GM21360 (cell line): Measurements from ENCODE around the gene TYR.
"Not testable (repeated sequence)": the region's sequence is repeated elsewhere in the genome, so short reads cannot be mapped to it uniquely, and the experiment has no call there.

Experiments
- ATAC-seq: cut with Tn5 transposase; IDR thresholded peaks from one replicate; pipeline ENCODE4 v1.9.1; 2021; ENCODE audit warnings: mild to moderate bottlenecking, moderate library complexity; ENCODE audit not compliant: unreplicated experiment

The TYR gene

DNA sequence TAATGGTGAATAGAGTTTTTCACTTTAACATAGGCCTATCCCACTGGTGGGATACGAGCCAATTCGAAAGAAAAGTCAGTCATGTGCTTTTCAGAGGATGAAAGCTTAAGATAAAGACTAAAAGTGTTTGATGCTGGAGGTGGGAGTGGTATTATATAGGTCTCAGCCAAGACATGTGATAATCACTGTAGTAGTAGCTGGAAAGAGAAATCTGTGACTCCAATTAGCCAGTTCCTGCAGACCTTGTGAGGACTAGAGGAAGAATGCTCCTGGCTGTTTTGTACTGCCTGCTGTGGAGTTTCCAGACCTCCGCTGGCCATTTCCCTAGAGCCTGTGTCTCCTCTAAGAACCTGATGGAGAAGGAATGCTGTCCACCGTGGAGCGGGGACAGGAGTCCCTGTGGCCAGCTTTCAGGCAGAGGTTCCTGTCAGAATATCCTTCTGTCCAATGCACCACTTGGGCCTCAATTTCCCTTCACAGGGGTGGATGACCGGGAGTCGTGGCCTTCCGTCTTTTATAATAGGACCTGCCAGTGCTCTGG lies at the start of gene TYR:
TSS of gene TYR (plus strand) at position 185 of the 541 bp plus-strand sequence. CDS start at position 264, 79 bp downstream.
- ATAC-seq = no peak

DNA sequence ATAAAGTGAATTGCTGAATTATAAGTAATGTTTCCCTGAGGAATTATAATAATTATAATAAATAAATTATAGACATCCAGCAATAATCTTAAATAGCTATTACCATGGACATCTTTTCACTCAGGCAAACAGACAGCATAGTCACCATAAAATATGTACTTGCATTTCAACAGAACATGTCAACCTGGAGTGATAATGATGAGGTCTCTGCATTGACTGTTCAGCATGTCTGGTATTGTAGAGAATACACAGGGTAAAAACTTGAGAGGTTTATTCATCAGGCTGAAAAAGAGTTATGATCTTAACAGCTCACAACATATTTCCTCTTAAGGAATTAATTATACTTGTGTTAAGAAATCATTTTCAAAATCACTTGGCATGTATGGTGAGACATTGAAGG lies 41.1 kb upstream of the TYR start:
- ATAC-seq = no peak

DNA sequence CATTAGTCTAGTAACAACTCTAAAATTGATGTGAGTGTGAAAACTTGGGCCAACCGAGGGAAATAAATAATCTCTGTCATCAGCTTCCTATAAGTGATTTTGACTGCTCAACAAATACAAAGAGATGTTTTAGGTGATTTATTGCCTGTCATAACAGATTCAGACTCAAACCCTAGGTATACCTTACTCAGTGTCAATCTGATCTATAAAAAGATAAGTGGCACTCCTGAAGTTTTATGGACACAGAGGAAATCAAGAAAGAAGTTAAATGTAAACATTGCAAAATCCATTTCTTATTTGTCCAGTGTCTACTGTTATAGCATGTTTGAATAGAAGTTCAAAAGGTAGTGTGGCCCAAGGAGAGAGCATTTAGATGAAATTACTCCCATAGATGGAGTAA lies 30.4 kb upstream of the TYR start:
- ATAC-seq = no peak

DNA sequence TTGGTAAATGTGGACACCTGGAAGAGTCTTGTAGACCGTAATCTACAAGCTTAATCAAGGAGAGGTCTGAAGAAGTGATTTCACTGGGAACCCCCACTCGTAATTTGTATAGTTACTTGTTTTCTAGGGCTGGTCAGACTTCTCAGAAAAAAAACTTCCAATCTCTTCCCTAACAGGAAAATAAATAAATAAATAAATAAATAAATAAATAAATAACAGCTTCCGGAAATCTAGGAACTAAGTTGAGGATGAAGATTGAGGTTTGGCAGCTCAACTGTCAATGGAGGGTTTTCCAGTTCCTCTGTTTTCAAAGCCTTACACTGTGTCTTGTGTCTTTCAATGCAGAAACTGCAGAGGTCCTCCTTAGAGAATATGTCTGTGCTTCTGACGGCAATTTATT lies 17.7 kb upstream of the TYR start:
- no peak for ATAC-seq

DNA sequence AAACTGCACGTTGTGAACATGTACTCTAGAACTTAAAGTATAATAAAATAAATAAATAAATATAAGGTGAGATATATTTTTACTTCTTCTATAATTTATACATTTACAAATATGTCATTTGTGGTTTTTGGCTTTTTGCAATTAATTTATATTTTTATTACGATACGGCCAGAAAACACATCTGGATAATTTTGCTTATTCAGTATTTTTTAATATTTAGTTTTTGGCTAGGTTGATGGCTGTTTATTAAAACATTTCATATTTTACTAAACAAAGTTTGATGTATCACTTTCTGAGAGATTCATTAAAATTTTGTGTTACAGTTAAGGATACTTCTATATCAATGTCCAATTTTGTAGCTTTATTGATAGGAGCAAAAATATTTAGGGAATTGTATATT lies 15.7 kb upstream of the TYR start:
- ATAC-seq = no peak

DNA sequence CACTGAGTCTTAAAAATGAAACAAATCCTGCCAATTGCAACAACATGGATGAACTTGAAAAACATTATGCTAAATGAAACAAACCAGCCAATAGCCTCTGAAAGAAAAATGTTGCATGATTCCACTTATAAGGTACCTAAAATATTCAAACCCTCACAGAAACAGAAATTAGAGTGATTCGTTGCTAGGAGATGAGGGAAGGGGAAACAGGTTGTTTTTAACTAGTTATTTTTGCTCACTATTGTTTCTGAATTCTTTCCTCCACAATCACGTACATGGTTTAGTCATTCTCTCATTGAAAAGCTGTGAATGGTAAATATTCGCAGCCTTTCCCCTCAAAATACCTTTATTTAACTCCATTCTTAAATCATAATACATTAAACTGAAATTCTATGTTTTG lies 14.0 kb upstream of the TYR start:
- no peak for ATAC-seq

DNA sequence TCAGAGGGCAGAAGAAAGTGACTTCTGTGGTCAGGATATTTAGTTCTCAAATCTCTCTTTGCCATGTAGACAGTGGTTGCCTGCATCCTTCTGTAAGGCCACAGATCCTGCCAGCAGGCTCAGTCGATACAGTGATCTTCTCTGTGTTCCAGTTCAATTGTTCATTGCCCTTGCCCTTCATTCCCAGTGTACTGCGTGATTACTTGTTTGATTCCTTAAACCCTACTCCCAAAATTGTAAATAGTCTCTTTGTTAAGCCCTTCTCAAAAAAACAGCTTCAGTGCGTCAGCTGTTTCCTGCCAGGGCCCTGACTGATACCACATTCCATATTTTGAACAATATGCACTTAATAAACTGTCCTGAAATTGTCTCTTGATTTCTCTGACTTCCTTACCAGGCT lies 9.3 kb upstream of the TYR start:
- no peak for ATAC-seq

DNA sequence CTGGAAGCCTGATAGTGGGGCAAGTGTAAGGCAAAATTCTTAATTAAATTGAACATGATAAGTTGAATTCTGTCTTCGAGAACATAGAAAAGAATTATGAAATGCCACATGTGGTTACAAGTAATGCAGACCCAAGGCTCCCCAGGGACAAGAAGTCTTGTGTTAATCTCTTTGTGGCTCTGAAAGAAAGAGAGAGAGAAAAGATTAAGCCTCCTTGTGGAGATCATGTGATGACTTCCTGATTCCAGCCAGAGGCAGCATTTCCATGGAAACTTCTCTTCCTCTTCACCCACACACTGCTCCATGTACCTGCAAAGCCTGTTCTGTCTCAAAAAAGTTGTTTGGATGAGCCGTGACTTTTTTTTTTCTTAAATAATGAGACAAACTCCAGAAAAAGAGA lies 1.9 kb upstream of the TYR start:
- no peak for ATAC-seq

DNA sequence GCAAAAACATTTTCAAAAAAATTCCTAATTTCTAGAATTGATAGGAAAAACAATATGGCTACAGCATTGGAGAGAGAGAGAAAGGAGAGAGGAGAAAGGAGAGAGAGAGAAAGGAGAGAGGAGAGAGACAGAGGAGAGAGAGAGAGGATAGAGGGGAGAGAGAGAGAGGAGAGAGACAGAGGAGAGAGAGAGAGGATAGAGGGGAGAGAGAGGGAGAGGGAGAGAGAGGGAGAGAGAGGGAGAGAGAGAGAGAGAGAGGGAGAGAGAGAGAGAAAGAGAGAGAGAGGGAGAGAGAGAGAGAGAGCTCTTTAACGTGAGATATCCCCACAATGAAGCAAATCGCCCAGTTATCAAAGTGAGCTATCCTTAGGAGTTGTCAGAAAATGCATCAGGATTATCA lies 737 bp upstream of the TYR start:
- ATAC-seq = no peak

DNA sequence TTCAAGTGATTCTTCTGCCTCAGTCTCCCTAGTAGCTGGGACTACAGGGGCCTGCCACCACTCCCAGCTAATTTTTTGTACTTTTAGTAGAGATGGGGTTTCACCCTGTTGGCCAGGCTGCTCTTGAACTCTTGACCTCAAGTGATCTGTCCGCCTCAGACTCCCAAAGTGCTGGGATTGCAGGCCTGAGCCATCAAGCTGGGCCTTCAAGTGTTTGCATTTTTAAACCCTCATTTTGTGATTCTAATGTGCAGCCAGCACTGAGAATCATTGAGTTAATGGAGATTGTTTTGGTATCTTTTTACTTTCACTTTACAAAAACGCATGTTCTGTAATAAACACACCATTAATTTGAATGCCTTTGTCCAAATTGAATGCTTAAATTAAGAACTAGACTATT lies 3.4 kb downstream of the TYR start:
- ATAC-seq = no peak

DNA sequence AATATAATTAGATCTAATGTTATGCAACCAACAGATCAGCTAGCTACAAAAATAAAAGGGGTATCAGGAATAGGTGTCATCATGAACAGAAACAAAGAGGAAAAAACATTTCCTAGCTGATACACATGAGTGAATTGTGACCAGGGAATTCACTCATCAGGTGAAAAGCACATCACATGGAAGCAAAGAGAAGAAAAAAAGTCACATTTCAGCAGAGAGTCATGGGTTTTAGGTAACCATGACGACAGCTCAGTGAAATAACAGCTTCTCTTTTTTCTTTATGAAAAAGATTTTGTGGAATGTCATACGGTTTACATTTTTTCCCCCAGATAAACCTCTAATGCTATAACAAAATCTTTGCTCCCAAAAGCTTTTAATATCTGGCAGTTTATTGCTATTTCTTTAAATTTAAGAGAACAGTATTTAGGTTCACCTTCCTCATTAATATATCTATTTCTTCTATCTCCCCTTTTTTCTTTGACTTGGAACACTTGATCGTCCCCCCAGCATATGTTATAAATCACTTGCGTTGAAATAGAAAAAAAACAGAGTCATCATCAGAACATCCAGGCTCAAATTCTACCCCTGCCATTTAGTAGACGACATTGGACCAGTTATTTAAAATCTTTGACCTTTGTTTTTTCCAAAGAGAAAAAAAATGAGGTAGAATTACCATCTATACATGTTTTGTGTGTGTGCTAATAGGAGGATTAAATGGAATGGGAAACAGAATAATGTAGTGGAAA lies 5.3 kb downstream of the TYR start:
- ATAC-seq = no peak

DNA sequence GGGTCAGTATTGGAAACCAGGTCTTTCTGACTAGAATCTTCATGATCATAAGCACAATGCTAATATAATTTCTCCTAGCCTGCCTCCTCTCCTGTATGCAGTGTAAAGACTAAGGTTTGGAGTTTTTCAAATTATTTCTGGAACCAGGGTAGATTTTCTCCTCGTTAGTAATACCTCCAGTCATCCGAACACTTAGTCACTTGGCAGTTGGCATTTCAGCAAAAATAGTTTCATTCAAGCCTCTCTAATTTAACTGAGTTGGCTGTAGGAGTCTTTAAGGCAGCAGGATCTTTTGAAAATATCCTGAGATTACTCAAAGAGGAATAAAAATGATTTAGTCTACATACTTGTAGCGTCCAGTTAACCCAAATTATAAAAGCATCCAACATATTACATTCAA lies 6.3 kb downstream of the TYR start:
- ATAC-seq = no peak

DNA sequence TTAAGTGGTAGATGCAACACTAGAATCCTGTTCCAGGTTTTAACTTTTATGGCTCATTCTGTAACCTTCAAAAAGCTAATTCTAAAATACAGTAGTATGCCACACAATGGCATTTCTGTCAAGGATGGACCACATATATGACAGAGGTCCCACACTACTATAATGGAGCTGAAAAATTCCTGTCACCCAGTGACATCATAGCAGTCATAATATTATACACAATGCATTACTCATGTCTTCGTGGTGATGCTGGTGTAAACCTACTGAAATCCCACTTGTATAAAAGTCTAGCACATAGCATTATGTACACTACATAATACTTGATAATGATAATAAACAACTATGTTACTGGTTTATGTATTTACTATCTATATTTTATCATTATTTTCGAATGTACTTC lies 12.1 kb downstream of the TYR start:
- ATAC-seq = no peak

DNA sequence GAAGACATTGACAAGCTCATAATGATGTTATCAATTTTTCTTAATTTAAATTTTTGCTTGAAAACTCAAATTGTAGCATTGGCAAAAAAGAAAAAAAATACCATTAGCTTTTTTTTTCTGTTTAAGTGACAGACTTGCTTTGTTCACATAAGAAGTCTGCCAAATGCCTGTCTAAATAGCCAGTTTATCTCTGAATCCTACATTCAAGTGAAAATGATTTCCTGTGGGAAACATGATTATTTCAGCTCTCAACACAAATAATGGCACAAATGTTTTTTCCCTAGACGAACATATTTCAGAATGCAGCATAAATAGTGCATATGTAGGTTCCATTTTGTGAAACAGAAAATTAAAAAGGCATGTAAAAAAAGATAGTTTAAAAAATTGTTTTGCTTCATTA lies 23.5 kb downstream of the TYR start:
- ATAC-seq = no peak

DNA sequence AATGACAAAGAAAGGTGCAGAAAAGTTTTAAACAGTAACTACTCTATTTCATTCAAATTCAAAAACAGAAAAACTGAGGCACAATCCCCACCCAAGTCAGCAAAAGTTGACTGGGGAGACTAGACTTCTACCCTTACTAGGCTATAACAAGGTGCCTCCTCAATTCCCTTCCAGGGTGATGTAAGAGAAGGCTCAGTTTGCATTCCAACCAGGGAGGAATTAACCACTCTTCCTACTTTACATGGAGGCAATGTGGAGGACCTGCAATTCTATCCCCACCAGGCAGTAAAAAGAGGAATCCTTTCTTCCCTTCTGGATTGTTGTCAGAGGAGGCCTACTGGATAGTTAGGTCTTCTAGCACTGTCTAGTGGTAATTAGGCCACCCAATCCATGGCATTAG lies 26.1 kb downstream of the TYR start:
- no peak for ATAC-seq

DNA sequence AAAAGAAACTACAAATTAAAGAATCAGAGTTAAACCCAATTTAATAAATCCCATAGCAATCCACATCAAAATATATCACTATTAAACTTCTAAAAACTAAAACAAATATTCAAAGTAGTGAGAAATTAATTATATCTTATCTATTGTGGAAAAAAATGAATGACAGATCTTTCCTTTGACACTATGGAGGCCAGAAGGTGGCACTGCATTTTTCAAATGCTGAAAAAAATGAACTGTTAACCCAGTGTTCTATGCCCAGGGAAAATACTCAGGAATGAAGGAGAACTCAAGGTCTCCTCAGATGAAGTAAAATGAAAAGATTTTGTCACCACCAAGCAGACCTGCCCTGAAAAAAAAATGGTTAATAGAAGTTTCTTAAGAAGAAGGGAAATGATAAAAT lies 27.7 kb downstream of the TYR start:
- ATAC-seq = no peak

DNA sequence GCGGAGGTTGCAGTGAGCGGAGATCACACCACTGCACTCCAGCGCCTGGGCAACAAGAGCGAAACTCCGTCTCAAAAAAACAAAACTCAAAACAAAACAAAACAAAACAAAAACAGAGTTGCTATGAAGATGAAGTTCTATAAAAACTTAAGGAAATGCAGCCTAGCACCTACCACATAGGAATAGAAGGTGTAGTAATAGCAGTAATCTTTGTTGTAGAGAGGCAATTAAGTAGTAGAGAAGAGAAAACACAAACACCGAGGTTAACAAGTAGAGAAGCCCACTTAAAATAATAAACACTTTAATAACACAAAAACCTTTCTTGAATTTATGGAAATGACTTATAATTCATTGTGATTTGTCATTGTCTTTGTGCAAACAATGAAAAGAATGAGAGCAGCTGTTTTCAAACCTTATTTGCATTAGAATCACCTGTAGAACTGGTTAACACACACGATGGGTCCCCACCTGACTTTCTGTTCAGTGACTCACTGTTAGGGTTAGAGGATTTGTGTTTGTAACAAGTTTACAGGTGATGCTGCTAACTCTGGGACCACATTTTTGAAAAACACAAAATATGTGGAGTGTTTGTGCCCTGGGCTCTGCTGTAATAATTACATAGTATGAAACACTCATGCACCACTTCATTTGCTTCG lies 43.1 kb downstream of the TYR start:
- no peak for ATAC-seq

DNA sequence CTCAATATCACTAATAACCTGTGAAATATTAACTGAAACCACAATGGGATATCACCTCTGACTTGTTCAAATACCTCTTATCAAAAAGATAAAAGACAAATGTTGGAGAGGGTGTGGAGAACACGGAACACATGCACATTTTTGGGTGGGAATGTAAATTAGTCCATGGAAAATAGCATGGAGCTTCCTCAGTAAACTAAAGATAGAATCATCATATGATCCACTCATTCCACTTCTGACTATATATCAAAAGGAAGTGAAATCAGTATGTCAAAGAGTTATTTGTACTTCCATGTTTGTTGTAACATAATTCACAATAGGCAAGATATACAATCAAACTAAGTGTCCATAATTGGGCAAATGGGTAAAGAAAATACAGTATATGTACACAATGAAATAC lies 57.4 kb downstream of the TYR start:
- no peak for ATAC-seq

DNA sequence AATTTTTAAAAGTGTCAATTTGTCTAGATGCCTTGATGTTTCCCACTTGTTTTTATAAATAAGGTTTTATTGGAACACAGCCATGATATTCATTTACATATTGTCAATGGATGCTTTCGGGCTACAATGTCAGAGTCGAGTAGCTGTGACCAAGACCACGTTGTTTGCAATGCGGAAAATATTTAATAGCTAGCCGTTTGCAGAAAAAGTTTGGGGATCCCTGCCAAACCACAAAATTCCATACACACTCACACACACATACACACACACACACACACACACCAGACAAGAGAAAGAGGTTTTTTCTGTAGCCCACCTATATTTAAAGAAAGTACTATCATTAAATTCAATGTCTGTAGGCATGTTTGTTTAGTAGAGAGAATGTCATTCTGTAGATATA lies 58.3 kb downstream of the TYR start:
- no peak for ATAC-seq

DNA sequence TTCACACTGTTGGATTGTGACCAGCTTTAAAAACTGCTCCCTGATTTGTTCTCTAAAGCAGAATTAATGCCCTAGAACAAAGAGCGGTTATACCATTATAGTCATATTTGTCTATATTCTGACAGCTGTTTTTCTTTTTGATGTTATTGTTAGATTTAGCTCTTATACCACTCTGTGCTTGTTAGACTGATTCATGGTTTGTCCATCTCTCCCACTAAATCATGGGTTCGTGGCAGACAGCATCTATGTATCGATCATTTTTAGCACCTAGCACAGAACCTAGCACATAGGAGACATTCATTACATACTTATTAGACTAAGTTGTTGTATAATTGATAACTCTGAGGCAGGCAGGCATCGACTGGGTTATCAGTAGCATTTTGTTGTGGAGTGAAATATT lies 69.3 kb downstream of the TYR start:
- not testable (repeated sequence) for ATAC-seq

DNA sequence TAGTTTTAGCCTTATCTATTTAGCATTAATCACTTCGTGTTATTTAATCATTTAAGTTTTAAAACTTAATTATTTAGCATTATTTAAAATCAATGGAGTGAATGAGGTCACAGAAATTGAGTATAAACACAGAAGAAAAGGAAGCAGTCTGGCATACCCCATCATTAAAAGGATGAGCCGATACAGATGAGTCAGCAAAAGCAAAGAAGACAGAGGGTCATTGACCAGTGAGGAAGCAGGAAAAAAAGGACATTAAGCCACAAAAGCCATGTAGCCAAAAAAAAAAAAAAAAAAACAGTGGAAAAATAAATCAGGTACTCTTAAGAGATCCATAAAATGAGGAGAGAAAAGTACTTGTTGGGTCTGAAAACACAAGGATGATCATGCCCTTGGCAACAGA lies 71.5 kb downstream of the TYR start:
- ATAC-seq = no peak

DNA sequence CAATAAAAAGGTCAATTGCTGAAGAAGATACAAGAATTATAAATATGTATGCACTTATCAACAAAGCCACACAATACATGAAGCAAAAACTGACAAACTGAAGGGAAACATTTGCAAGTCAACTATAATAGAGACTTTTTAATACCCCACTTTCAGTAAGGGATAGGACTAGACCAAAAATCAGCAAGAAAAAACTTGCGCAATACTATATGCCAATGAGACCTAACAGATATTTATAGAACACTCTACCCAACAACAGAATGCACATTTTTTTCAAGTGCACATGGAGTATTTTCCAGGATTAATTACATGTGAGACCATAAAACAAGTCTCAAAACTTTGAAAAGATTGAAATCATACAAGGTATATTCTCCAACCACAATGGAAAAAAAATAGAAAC lies 83.8 kb downstream of the TYR start:
- ATAC-seq = not testable (repeated sequence)
